Stimulated activated CD4-positive, alpha-beta T cell treated with anti-CD3 and anti-CD28 coated beads, Interleukin-15, amount 100 ng/mL, for 1 hour (primary cell): ENCODE measurements around the gene TAS2R43.
"Not testable (repeated sequence)": the region's sequence is repeated elsewhere in the genome, so short reads cannot be mapped to it uniquely, and the experiment has no call there.

Experiments
- DNase-seq, 2 donors: peaks; one replicate each; pipeline ENCODE4 v3.0.0-alpha.2; 2020; ENCODE audit warnings: low read depth in 1 of 2, low spot score in 1 of 2

The TAS2R43 gene, protein sequence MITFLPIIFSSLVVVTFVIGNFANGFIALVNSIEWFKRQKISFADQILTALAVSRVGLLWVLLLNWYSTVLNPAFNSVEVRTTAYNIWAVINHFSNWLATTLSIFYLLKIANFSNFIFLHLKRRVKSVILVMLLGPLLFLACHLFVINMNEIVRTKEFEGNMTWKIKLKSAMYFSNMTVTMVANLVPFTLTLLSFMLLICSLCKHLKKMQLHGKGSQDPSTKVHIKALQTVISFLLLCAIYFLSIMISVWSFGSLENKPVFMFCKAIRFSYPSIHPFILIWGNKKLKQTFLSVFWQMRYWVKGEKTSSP

DNA sequence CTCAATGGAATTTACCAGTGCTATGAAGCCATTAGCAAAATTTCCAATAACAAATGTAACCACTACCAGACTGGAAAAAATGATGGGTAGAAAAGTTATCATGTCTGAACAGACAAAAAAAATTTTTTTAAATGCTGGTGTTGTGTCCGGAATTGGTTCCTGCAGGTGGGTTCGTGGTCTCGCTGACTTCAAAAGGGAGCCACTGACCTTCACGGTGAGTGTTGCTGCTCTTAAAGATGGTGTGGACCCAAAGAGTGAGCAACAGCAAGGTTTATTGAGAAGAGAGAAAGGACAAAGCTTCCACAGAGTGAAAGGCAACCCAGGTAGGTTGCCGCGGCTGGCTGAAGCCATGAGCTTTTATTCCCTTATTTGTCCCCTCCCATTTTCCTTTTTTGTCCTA, at the start of gene TAS2R43:
Gene TAS2R43, minus strand, starts transcription at position 186 of the 400 bp plus-strand sequence. Its CDS starts 84 bp downstream, at position 102.
- no peak for DNase-seq

DNA sequence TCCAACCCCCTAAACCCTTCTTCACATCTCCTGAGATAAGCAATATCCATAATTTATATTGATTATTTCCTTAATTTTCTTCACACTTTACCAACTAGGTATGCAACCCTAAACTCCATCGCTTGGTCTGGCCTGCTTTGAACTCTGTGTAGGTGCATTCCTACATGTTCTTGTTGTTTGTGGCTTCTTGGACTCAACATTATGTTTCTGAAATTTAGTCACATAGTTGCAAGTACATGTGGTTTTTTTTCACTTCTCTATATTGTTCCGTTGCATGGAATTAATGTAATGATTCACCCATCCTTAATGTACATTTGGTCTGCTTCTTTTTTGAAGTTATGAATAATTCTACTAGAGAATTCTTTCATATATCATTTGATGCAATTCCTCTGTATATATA, 44.0 kb upstream of the TAS2R43 start:
- no peak for DNase-seq

DNA sequence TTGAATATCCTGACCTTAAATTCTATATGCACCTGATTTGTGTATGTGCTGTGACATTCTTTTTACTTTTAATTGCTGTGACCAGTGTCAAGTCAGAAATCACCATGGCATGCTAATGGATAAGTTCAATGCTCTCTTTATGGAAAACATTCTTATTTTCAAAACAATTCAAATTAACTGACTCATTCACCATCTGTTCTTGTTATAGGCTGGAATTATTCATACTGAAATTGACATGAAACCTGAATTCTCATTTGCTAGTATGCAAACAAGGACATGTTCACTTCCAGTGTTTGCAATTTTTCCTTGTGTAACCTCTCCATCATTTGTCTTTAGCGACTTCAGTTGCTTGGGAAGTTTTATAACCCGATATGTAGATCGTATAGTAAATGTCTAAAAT, 42.2 kb upstream of the TAS2R43 start, which contains the start of gene TAS2R30:
Gene TAS2R30, minus strand, starts transcription at position 340 of the 400 bp plus-strand sequence. CDS start 400 bp downstream, outside the sequence.
- no peak for DNase-seq

DNA sequence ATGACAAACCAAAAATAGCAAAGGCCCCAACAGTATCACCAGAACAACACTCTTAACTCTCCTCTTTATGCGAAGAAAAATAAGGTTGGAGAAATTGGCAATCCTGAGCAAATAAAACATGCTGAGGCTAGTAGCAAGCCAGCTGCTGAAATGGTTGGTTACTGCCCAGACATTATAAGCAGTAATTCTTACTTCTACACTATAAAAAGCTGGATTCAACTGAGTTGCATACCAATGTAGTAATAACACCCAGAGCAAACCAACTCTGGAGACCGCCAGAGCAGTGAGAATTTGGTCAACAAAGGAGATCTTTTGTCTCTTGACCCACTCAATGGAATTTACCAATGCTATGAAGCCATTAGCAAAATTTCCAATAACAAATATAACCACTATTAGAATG, 41.7 kb upstream of the TAS2R43 start:
- DNase-seq, result no peak

DNA sequence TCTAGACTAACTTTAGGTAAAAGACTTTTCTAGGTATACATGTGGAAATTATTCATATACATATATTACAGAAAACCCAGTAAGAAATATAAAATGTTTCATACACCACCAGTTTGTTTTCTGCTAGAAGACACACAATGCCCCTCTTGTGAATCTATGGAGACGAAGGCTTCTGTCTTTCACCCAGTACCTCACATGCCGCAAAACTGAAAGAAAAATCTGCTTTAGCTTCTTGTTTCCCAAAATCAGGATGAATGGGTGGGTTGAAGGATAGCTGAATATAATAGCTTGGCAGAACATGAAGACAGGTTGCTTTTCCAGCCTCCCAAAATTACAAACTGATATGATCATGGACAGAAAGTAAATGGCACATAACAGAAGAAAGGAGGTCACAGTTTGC, 41.0 kb upstream of the TAS2R43 start:
- no peak for DNase-seq

DNA sequence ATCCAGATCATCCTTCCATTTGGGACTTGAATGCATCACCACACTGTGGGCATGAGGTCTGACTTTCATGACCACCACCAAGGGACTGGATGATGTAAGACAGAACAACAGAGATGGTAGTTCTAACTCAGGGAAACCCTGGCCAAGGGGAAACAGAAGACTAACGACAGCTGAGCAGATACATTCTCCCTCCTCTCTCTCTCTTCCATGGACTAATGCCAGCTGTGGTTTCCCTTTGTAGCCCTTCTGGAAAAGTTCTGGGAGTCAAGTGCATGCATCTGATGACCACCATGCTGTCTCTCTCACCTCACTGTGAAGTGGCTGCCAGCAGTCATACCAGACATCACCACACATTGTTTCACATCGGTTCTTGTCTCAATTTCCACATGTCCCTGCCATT, 38.9 kb upstream of the TAS2R43 start:
- DNase-seq, result no peak

DNA sequence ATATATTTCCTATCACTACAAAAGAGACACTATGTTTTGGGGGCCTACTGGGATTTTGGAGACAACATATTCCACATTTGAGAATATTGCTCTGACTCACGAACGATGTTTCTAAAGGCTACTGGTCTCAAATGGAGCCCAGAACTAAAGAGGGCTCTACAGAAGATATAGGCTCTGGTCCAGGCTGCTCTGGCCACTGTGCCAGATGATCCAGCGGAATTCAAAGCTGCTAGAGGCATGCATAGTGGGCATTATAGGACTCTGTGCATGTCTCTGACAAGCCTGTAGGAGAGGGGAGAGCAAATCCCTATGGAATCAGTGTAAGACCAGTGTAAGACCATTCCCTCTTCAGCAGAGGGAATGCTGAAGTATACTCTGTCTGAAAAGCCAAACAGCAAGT, 38.3 kb upstream of the TAS2R43 start:
- DNase-seq, result no peak

DNA sequence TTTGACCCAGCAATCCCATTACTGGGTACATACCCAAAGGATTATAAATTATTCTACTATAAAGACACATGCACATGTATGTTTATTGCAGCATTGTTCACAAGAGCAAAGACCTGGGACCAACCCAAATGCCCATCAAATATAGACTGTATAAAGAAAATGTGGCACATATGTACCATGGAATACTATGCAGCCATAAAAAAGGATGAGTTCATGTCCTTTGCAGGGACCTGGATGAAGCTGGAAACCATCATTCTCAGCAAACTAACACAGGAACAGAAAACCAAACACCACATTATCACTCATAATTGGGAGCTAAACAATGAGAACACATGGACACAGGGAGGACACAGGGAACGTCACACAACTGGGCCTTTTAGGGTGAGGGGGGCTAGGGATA, 22.0 kb upstream of the TAS2R43 start:
- DNase-seq, result not testable (repeated sequence)

DNA sequence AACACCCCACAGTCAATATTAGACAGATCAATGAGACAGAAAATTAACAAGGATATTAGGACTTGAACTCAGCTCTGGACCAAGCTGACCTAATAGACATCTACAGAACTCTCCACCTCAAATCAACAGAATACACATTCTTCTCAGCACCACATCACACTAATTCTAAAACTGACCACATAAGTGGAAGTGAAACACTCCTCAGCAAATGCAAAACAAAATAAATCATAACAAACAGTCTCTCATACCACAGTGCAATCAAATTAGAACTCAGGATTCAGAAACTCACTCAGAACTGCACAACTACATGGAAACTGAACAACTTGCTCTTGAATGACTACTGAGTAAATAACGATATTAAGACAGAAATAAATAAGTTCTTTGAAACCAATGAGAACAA, 19.1 kb upstream of the TAS2R43 start:
- DNase-seq, result not testable (repeated sequence)

DNA sequence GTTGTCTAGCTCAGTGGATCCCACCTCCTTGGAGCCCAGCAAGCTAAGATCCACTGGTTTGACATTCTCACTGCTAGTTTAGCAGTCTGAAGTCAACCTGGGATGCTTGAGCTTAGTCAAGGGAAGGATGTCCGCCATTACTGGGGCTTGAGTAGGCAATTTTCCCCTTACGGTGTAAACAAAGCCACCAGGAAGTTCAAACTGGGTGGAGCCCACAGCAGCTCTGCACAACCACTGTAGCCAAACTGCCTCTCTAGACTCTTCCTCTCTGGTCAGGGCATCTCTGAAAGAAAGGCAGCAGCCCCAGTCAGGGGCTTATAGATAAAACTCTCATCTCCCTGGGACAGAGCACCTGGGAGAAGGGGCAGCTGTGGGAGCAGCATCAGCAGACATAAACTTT, 16.7 kb upstream of the TAS2R43 start:
- no peak for DNase-seq

DNA sequence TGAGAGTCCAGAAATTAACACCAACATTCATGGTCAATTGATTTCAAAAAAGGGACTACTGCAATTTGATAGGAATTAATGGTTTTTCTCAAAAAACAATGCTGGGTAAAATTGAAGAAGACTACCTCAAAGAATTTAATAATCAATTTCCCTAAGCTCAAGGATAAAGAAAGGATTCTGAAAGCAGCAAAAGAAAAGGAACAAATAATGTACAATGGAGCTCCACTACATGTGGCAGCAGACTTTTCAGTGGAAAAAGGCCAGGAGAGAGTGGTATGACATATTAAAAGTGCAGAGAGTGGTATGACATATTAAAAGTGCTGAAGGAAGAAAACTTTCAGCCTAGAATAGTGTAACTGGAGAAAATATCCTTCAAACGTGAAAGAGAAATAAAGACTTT, 15.6 kb upstream of the TAS2R43 start:
- no peak for DNase-seq

DNA sequence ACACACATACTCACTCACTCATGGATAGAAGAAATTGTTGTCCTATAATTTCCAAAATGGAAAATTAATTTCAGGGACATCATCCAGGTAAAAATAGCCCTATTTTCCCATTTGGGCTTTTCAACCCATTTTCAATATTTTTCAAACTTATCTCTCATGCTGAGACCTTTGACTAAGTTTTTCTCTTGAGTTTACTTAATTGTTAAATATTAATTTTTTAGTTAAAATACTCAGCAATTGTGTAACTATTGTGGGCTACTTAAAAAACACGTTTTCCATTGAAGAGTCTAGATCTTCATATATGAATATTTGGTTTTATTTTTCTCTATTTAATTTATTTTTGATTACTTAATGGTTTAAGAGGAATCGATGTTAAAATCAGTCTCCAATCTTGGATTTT, 14.2 kb upstream of the TAS2R43 start:
- no peak for DNase-seq

DNA sequence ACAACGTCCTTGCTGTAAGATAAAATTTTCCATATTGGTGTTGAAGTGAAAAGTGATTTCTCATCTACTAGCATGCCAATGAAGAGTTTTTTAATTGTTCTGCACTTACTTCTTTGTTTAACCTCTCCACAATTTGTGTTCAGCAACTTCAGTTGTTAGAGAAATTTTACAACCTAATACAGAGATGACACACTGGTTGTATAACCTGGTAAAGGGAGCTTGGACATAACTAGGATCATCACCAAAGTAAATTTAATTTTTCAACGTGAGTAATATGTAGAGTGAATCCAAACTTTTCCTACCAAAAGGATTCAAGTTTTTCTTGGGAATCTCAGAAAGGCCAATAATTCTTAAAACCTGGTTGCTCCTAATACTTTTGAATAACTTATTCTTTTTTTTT, 13.4 kb upstream of the TAS2R43 start:
- no peak for DNase-seq

DNA sequence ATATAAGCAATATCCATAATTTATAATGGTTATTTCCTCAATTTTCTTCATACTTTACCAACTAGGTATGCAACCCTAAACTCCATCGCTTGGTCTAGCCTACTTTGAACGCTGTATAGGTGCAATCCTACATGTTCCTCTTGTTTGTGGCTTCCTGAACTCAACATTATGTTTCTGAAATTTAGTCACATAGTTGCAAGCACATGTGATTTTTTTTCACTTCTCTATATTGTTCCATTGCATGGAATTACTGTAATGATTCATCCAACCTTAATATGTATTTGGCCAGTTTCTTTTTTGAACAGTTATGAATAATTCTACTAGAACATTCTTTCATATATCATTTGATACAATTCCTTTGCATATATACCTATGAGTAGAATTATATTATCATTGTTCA, 2.8 kb upstream of the TAS2R43 start:
- not testable (repeated sequence) for DNase-seq

DNA sequence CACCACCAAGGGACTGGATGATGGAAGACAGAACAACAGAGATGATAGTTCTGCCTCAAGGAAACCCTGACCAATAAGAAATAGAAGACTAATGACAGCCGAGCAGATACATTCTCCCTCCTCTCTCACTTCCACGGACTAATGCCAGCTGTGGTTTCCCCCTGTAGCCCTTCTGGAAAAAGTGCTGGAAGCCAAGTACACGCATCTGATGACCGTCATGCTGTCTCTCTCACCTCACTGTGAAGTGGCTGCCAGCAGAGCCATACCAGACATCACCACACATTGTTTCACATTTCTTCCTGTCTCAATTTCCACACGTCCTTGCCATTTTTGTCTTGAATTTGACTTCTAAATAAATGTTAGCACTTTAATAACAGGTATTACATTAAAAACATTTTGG, 2.9 kb downstream of the TAS2R43 start:
- no peak for DNase-seq

DNA sequence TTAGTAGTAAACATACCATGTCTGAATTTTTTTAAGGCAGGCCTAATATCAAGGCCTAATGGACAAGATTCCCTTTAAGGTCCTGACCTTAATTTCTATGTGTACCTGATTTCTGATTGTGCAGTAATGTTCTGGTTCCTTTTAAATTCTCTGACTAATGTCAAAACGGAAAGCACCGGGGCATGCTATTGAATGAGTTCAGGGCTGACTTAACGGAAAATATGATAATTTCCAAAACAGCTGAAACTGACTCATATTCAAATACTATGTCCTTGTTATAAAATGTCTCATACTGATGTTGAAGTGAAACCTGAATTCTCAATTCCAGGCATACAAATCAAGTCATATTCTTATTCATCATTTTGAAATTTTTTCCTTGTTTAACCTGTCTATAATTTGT, 6.7 kb downstream of the TAS2R43 start:
- no peak for DNase-seq

DNA sequence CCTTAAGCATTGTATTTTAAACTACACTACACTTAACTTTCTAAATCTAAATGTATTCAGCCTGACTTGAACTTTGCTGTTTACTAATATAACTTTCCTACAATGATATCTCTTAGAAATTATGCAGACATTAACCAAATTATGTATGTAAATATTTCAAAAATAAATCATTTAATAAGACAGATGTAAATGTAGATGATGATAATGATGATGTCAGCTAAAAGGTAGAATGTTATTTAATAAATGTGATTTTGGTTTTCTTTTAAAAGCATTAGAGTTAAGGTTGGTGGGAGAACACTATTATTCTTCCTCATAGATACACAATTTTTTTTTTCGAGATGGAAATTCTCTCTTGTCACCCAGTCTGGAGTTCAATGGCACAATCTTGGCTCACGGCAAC, 10.1 kb downstream of the TAS2R43 start:
- DNase-seq, result no peak

DNA sequence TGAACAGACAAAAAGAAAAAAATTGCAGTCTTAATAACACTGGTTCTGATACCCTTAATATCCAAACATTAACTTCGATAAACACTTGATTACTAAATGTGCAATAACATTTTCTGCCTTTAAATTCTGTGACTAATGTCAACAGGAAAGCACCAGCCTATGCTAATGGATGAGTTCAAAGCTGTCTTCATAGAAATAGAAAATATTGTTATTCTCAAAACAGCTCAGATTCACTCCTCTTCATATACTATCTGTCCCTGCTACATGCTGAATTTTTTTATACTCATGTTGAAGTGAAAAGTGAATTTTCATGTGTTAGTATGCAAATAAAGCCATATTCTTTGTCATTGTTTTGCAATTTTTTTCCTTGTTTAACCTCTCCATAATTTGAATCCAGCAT, 13.9 kb downstream of the TAS2R43 start:
- DNase-seq, result no peak

DNA sequence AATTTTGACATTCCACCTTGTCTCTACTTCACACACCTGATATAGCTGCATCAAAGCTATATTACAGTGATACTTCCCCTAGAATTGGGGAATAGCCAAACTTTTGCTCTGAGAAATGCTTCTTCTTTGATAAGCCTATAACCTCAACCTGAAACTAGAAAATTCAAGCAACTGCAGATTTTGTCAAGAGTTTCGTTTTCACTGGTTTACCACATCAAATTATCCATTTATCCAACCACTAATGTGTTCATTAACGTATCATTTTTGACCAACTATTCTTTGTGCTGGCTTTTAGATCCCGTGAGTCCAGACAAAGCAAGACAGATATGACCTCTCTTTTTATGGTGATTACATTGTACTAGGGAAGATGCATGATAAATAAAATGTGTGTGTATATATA, 16.5 kb downstream of the TAS2R43 start:
- DNase-seq, result no peak

DNA sequence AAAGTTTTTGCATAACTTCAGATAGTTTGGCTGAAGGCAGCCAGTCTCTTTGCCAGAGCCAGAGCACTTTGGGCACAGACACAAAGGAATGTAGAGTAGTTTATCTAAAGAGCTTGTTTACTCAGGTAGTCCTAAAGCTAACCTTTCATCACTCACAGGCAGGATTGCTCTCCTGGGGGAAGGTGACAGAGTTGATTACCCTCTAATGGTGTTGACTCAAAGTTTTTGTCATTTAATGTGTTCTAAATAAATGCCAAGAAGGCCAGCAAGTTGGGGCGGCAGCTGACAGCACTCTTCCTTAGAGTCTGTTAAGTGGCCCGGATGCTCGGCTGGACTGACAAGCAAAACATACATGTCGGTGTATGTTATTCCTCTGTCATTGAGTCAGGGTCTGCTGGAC, 20.7 kb downstream of the TAS2R43 start:
- DNase-seq, result no peak

DNA sequence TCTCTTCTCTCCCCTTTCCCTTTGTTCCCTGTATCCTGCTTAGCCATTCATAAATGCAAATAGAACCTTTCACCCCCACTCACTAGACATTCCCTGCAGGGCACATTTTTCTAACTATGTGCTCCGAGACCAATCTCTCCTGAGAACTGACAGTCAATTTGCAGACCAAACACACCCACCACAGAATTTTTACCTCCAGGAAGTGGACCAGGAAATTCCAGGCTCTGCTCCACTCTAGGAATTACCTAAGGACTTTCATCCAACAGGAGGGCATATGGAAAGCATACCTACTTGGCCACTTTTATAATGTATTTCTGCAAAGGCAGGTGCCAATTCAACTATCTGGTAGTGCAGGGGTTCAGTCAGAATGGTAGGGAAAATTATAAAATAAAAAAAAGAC, 21.1 kb downstream of the TAS2R43 start:
- no peak for DNase-seq

DNA sequence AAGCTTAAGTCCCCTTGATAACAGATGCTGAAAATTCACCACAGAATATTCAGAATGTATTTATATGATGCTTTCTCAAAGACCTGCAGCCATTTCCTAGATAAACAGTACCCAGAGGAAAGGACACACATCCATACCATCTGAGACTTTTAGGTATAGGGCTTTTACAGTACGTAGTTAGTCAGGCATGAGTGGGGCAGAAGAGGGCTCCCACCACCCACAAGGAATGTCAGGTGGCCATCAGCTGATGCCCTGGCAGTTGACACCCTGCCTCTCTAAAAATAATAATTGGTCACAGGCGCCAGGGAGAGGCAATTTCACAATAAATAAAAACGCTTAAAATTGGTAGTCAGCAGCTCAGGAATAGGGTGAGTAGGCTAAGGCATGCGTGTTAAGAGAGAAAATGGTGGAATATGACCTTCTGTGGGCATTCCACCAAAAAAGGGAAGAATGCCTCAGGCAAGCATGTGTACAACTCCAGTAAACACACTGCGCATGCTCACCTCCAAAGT, 22.2 kb downstream of the TAS2R43 start:
- DNase-seq, result no peak

DNA sequence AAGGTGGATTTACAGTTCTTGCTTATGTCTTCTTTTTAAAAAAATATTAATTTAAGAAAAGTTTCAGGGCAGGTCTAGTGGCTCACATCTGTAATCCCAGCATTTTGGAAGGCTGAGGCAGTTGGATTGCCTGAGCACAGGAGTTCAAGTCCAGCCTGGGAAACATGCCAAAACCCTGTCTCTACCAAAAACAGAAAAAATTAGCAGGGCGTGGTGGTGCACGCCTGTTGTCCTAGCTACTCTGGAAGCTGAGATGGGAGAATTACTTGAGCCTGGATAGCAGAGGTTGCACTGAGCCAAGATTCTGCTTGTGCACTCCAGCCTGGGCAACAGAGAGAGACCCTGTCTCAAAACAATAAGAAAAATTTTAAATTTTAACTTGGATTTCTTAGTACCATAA, 24.6 kb downstream of the TAS2R43 start:
- DNase-seq, result no peak
